K562 (cell line): ENCODE results near the gene CBFA2T3. TPM values are rescaled to one million over a fixed set of nuclear protein-coding genes. Genes with fewer than 3 reads are reported as not detected.
A peak's percentile ranks its signal among the peaks of the same experiment; 100 is the strongest.

Experiments used
- CXXC5 ChIP-seq: fragments of 250-450 bp; sonication (Bioruptor Pico); IDR thresholded peaks from 2 replicates; pipeline ENCODE4 v1.8.0; 2022; ENCODE audit warnings: inconsistent platforms, mild to moderate bottlenecking, moderate library complexity
- DDX20 ChIP-seq: fragments of 450-650 bp; IDR thresholded peaks from 2 replicates; pipeline ENCODE4 v1.6.1; 2016; ENCODE audit warnings: missing genetic modification characterization, low read depth, mild to moderate bottlenecking, missing compliant biosample characterization, moderate library complexity
- NRF1 ChIP-seq, 2 experiments: fragments of 450-650 bp; IDR thresholded peaks in 1 of 2; conservative IDR thresholded peaks in 1 of 2; 2 replicates each; pipeline ENCODE4 v1.6.1; 2014; ENCODE audit warnings: mild to moderate bottlenecking in 2 of 2
- RREB1 ChIP-seq: fragments of 250-450 bp; sonication (Bioruptor Pico); IDR thresholded peaks from 2 replicates; pipeline ENCODE4 v1.4.0; 2020
- TSHZ1 ChIP-seq: fragments of 250-450 bp; sonication (Bioruptor Pico); IDR thresholded peaks from 2 replicates; pipeline ENCODE4 v1.4.0; 2020; ENCODE audit warnings: mild to moderate bottlenecking, moderate library complexity
- ZNF518B ChIP-seq: fragments of 250-450 bp; sonication (Bioruptor Pico); IDR thresholded peaks from 2 replicates; pipeline ENCODE4 v1.5.0; 2021; ENCODE audit warnings: mild to moderate bottlenecking, moderate library complexity
- polyA plus RNA-seq, 8 experiments: library from polyadenylated mRNA; depleted of rRNA in 4 of 8; stranded (reverse) in 5 of 8; unstranded in 3 of 8; fragments of >200 nt; fragmentation: Nextera tagmentation in 2 of 8; fragmentation: Illumina TruSeq in 1 of 8; extraction: Ambion mirVana in 2 of 8; extraction: Trizol in 1 of 8; gene quantifications; 2 replicates each; pipeline versions ENCODE4 v1.2.1 to v1.2.3, GENCODE V29; 2011 to 2014; ENCODE audit warnings: inconsistent platforms in 1 of 8, missing spikeins in 1 of 8
- total RNA-seq, 7 experiments: library from RNA; depleted of rRNA in 6 of 7; stranded (reverse); fragments of >200 nt in 6 of 7; fragmentation: Illumina TruSeq in 2 of 7; extraction: Trizol in 2 of 7; gene quantifications; 2 replicates each; pipeline versions ENCODE4 v1.2.1 to v1.2.3, GENCODE V29; 2011 to 2021; ENCODE audit warnings: low replicate concordance in 1 of 7
- TF ChIP-seq, protein P1 (sequence below): fragments of 450-650 bp; IDR thresholded peaks from one replicate; pipeline ENCODE4 v1.6.1; 2018; ENCODE audit warnings: mild to moderate bottlenecking, moderate library complexity; ENCODE audit not compliant: partially characterized antibody
- TF ChIP-seq, protein P2 (sequence below): fragments of 450-650 bp; IDR thresholded peaks from 2 replicates; pipeline ENCODE4 v1.6.1; 2016; ENCODE audit warnings: antibody characterized with exemption

CBFA2T3 gene
- total and polyA plus RNA-seq, 9 of the 15 experiments (the other 6 are each of a cell fraction or from before 2014, with no cell fraction given) = 2.3 to 145 (median 6.7) TPM

DNA sequence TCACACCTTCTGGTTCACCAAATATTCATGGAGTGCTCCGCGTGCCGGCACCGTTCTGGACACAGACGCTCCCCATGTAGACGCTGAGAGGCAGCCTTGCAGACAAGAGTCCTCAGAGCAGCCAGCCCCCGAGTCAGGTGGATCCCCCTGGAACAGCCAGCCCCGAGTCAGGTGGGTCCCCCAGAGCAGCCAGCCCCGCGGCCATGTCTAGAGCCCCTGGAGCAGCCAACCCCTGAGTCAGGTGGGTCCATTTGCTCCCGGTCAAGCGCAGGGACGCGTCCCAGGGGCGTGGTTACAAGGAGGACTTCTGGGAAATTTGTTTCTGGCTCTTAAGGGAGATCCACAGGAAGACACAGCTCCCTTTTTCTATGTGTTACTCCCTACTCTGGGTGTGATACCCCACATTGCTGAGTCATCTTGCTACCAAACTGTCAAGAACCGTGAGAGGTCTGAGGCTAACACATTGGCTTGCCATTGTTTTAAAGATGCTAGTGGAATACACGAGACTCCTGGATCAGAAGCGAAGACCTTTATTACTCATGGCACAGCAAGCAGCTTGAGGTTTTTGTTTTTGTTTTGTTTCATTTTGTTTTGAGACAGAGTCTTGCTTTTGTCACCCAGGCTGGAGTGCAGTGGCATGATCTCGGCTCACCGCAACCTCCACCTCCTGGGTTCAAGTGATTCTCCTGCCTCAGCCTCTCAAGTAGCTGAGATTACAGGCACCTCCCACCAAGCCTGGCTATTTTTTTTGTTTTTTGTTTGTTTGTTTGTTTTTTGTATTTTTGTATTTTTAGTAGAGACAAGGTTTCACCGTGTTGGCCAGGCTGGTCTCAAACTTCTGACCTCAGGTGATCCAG is 43.3 kb upstream of the CBFA2T3 start (continued):
- peak; percentile 53; the same call in 1 of the 2 replicates for TF ChIP-seq RREB1 (CRISPR knock-in tag)
- no peak for TF ChIP-seq TSHZ1 (CRISPR knock-in tag)
- TF ChIP-seq DDX20 (tag) = no peak
- peak; percentile 87 for TF ChIP-seq CXXC5 (CRISPR knock-in tag)
- TF ChIP-seq ZNF518B (CRISPR knock-in tag) = no peak
- peak; percentile 77 to 81 for TF ChIP-seq NRF1 (conservative IDR thresholded peaks at IDR 0.05 in 1 of 2, IDR thresholded peaks at IDR 0.05 in 1 of 2)
- TF ChIP-seq, protein P1, sequence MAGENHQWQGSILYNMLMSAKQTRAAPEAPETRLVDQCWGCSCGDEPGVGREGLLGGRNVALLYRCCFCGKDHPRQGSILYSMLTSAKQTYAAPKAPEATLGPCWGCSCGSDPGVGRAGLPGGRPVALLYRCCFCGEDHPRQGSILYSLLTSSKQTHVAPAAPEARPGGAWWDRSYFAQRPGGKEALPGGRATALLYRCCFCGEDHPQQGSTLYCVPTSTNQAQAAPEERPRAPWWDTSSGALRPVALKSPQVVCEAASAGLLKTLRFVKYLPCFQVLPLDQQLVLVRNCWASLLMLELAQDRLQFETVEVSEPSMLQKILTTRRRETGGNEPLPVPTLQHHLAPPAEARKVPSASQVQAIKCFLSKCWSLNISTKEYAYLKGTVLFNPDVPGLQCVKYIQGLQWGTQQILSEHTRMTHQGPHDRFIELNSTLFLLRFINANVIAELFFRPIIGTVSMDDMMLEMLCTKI = no peak
- TF ChIP-seq, protein P2, sequence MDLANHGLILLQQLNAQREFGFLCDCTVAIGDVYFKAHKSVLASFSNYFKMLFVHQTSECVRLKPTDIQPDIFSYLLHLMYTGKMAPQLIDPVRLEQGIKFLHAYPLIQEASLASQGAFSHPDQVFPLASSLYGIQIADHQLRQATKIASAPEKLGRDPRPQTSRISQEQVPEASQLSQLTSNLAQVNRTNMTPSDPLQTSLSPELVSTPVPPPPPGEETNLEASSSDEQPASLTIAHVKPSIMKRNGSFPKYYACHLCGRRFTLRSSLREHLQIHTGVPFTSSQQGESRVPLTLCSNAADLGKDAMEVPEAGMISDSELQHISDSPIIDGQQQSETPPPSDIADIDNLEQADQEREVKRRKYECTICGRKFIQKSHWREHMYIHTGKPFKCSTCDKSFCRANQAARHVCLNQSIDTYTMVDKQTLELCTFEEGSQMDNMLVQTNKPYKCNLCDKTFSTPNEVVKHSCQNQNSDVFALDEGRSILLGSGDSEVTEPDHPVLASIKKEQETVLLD = peak; percentile 35; the same call in 1 of the 2 replicates
